Measurements from ENCODE around the gene DAGLA. TPM values are rescaled to one million over a fixed set of nuclear protein-coding genes. Genes with fewer than 3 reads are reported as not detected.
"Not testable (repeated sequence)": the region's sequence is repeated elsewhere in the genome, so short reads cannot be mapped to it uniquely, and the experiment has no call there.

Gene DAGLA
- total RNA-seq, 4 donors from 2014 or later = 1.5 to 4.9 (median 3.8) TPM

DNA sequence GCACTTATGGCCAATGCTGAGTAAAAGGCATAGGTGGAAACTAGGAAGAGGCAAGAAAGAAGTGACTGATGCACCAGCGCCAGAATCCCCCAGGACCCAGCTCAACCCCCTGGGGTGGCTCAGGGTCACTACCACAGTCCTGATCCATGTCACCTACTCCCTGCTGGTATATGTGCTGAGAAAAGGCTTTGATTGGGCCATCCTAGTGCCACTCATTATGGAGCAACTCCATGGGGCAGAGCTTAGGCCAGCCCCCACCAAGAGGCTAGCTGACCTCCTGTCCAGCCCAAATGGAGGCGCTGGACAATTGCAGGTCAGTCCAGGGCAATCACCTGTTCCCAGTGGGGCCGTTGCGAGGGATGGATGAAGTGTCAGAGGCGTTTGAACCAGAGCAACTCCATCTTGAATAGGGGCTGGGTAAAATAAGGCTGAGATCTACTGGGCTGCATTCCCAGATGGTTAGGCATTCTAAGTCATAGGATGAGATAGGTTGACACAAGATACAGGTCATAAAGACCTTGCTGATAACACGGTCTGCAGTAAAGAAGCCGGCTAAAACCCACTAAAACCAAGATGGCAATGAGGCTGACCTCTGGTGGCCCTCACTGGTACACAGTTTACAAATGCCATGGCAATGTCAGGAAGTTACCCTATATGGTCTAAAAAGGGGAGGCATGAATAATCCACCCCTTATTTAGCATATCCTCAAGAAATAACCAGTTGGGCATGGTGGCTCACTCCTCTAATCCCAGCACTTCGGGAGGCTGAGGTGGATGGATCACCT, 20.6 kb upstream of the DAGLA start:
- H3K27me3 ChIP-seq = peaks cover 0 to 4% (median 0%) of the 10 kb centered on the region in 4 donors
- no peak overlapping the region for H3K4me3 ChIP-seq
- no peaks in the 10 kb centered on the region for H3K36me3 ChIP-seq
- intact Hi-C loops (cut with DNase I) = no loop called here
- H3K9me3 ChIP-seq = no peaks in the 10 kb centered on the region
- no peak overlapping the region for H3K27ac ChIP-seq (replicated peaks in 1 of 4)
- DNase-seq (ENCODE audit: extremely low spot score) = no peak
- WGBS = 86% methylated on average over 8 of the region's 8 CpGs
- H3K4me1 ChIP-seq = no peaks in the 10 kb centered on the region
- no peak for TF ChIP-seq EP300 (IDR thresholded peaks at IDR 0.05)
- TF ChIP-seq POLR2AphosphoS5 (IDR thresholded peaks at IDR 0.05) = no peak
- TF ChIP-seq, protein P1, sequence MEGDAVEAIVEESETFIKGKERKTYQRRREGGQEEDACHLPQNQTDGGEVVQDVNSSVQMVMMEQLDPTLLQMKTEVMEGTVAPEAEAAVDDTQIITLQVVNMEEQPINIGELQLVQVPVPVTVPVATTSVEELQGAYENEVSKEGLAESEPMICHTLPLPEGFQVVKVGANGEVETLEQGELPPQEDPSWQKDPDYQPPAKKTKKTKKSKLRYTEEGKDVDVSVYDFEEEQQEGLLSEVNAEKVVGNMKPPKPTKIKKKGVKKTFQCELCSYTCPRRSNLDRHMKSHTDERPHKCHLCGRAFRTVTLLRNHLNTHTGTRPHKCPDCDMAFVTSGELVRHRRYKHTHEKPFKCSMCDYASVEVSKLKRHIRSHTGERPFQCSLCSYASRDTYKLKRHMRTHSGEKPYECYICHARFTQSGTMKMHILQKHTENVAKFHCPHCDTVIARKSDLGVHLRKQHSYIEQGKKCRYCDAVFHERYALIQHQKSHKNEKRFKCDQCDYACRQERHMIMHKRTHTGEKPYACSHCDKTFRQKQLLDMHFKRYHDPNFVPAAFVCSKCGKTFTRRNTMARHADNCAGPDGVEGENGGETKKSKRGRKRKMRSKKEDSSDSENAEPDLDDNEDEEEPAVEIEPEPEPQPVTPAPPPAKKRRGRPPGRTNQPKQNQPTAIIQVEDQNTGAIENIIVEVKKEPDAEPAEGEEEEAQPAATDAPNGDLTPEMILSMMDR (IDR thresholded peaks at IDR 0.05) = no peak
- TF ChIP-seq POLR2A (IDR thresholded peaks at IDR 0.05; ENCODE audit: low read depth) = no peak

DNA sequence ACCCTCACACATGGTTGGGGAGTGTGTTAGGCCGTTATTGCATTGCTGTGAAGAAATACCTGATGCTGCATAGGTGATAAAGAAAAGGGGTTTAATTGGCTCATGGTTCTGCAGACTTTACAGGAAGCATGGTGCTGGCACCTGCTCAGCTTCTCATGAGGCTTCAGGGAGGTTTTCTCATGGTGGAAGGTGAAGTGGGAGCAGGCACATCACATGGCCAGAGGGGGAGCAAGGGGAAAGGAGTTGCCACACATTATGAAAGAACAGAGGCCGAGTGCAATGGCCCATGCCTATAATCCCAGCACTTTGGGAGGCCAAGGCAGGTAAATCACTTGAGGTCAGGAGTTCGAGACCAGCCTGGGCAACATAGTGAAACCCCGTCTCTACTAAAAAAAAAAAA, 19.2 kb upstream of the DAGLA start:
- DNase-seq (ENCODE audit: extremely low spot score); H3K27ac ChIP-seq (replicated peaks in 1 of 4); H3K4me3 ChIP-seq; H3K9me3 ChIP-seq; intact Hi-C loops (cut with DNase I); H3K4me1 ChIP-seq; H3K27me3 ChIP-seq; H3K36me3 ChIP-seq: not testable (repeated sequence)
- 79% methylated on average over 4 of the region's 4 CpGs for WGBS

DNA sequence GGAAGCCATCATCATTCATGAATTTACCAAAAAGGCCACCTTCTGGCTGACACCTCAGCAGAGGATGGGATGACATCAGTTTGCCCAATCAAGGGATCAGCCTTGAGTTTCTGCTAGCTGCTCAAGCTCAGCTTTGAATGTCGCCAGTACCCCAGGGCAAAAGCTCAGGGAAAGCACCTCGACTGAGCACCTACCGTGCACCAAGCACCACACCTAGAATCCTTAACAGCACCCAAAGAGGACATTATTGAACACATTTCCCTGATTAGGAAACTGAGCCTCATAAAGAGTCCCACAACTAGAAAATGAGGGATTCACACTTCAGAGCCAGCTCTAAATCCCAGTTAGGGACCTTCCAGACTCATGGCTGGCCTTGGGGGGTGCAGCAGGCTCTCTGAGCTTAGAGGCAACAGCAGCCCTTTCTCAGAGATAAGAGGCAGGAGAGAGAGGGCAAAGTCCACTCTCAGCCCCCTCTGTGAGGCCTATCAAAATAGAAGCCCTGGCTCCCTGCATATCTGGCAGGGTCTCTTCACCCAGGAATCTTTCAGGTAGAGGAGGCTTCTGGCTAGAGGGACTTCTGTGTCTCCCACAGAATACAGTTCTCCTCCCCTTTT, 13.4 kb upstream of the DAGLA start:
- H3K27ac ChIP-seq (replicated peaks in 1 of 4) = no peak overlapping the region
- peaks cover 0 to 13% (median 0%) of the 10 kb centered on the region in 4 donors for H3K27me3 ChIP-seq
- intact Hi-C loops (cut with DNase I) = no loop called here
- no peaks in the 10 kb centered on the region for H3K9me3 ChIP-seq
- H3K36me3 ChIP-seq = no peaks in the 10 kb centered on the region
- no peak for DNase-seq (ENCODE audit: extremely low spot score)
- 100% methylated on average over 1 of the region's 3 CpGs for WGBS
- H3K4me3 ChIP-seq = no peak overlapping the region
- TF ChIP-seq, protein P1 (IDR thresholded peaks at IDR 0.05) = no peak
- TF ChIP-seq POLR2AphosphoS5 (IDR thresholded peaks at IDR 0.05) = no peak
- no peak for TF ChIP-seq POLR2A (IDR thresholded peaks at IDR 0.05; ENCODE audit: low read depth)
- TF ChIP-seq EP300 (IDR thresholded peaks at IDR 0.05) = no peak
- no peaks in the 10 kb centered on the region for H3K4me1 ChIP-seq

DNA sequence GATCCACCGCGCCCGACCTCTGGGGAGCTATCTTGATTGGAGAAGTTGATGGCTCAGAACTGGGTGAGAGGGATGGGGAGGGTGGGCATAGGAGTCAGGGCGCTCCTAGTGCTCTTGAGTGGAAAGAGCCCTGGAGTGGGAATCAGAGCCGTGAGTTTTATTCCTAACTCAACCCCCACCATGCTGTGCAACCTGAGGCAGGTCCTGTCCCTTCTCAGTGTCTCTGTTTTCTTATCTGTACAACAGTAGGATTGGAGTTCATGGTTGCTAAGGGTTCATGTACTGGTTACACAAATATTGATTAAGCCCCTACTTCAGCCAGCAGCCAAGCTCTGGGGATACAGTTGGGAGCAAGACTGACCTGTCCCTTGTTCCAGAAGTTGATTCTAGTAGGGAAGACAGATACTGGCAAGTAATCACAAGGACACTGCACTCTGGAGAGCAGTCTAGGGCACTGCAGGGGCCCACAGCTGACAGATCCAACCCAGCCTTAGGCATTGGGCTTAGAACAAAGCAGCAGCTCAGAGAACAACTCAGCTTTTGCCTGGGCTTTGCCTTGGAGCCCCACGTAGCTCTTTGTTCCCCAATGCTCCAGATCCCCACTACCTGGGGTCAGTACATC, 12.4 kb upstream of the DAGLA start:
- Histone ChIP-seq H3K4me1 (no peaks in the 10 kb centered on the region), H3K36me3 (no peaks in the 10 kb centered on the region), H3K27me3 (peaks cover 0 to 18% (median 0%) of the 10 kb centered on the region in 4 donors), H3K9me3 (no peaks in the 10 kb centered on the region), H3K27ac (replicated peaks in 1 of 4) (no peak overlapping the region), H3K4me3 (no peak overlapping the region)
- TF ChIP-seq EP300 (IDR thresholded peaks at IDR 0.05) (no peak), POLR2A (IDR thresholded peaks at IDR 0.05; ENCODE audit: low read depth) (no peak), POLR2AphosphoS5 (IDR thresholded peaks at IDR 0.05) (no peak)
- TF ChIP-seq, protein P1 (IDR thresholded peaks at IDR 0.05) = no peak
- intact Hi-C loops (cut with DNase I) = no loop called here
- no peak for DNase-seq (ENCODE audit: extremely low spot score)
- WGBS = 91% methylated on average over 5 of the region's 6 CpGs

DNA sequence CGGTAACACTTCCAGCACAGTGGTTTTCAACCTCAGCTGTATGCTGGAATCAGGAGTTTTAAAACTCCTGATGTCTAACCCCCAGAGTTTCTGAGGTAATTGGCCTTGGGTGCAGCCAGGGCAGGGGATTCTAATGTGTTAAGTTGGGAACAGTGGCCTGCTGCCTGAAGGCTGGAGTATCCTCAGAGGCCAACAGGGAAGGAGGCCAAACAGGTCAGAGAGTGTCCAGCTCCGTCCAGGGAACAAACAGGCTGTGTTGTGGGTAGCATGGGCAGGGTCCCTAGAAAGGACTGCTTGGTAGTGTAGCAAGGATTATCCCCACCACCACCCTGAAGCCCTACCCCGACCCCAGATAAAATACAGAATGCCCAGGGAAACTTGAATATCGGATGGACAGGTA, 10.8 kb upstream of the DAGLA start:
- TF ChIP-seq EP300 (IDR thresholded peaks at IDR 0.05) (no peak), POLR2AphosphoS5 (IDR thresholded peaks at IDR 0.05) (no peak), POLR2A (IDR thresholded peaks at IDR 0.05; ENCODE audit: low read depth) (no peak)
- TF ChIP-seq, protein P1 (IDR thresholded peaks at IDR 0.05) = no peak
- Histone ChIP-seq H3K27ac (replicated peaks in 1 of 4) (no peak overlapping the region), H3K4me1 (no peaks in the 10 kb centered on the region), H3K36me3 (no peaks in the 10 kb centered on the region), H3K9me3 (no peaks in the 10 kb centered on the region), H3K27me3 (peaks cover 0 to 22% (median 0%) of the 10 kb centered on the region in 4 donors), H3K4me3 (no peak overlapping the region)
- 85% methylated on average over 4 of the region's 4 CpGs for WGBS
- DNase-seq (ENCODE audit: extremely low spot score) = no peak
- intact Hi-C loops (cut with DNase I) = no loop called here
